ENCODE measurements around the gene NPTX1.

The NPTX1 gene

GRCh38 chr17:80424878-80425765 lies 51.3 kb downstream of the NPTX1 start:
- DNase-seq = no peak

DNA sequence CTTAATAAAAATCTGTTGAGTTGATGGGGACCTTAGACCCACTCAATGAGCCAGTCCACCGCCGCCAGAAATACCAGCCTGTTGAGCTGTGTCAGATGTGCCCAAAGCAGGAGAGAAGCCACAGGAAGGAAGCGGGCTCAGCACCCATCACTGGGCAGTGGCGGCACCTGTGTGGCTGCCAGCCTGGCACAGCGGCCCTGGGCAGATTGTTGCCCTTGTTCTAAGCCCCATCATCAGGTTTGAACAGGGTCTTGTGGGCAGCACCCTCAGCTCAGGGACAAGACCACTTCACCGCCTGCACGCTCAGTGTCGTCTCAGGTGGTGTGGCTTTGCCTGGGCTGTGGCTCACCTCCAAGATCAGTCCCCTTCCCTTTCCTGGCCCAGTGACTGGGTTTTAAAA lies 52.1 kb downstream of the NPTX1 start:
- no peak for DNase-seq

DNA sequence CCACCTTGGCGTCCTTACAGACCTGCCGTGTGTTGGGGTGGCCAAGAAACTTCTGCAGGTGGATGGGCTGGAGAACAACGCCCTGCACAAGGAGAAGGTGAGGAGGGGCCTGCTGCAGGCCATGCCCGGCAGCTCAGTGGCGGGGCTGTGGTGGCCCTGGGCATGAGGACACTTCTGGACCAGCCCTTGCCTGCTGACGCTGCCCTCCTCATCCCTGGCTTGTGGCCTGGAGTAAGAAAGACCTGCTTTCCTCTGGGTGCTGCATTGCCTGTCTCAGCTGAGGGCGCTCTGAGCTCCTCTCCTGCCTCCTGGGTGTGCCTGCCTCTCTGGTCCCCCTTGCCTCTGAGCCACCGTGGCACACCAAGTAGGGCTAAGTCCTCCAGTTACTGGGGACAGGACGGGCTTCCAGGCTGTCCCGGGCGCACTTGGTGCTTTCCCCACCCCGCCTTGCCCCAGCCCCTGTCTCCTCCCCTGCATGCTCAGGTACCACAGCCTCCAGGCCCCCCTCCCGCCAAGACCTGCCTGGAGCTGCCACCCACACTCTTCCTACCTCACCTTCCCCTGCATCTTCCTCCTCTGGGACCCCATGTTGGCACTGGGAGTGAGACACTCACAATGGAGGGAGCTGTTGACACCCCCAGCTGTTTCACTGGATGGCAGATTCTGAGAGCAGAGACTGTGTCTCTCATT lies 52.7 kb downstream of the NPTX1 start:
- no peak for DNase-seq

DNA sequence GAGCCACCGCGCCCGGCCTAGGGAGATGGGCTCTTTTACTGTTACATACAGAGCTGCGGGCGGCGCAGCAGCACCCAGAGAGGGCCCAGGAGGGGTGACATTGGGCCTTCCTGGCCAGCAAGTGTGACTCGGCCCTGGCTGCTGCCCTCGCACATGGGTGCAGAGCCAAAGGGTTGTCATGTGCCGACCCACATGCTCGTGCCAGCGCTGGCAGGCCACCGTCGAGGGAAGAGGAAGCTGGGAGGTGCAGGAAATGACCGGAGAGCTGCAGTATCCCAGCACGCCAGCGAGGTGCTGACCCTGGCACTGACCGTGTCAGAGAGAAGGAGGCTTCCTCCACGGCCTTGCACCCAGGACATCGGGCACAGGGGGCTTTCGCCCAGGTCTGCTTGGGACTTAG lies 53.4 kb downstream of the NPTX1 start:
- no peak for DNase-seq

DNA sequence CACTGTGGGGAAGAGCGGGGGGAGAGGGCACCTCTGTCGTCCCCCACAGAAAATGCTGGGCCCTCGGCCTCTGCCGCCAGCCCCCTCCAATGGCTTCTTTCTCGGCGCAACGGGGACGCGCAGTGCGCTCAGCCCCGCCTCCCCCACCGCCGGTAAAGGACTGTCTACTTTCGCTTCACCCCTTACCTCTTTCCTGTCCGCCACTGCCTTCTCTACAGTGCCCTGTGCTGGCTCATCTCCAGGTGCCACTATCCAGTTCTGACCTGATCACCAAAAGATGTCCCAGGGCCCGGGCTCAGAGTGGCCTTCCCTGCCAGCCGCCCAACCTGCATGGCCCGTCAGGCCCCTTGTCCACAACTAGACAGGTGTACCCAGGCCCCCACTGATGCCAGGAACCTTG lies 54.1 kb downstream of the NPTX1 start:
- no peak for DNase-seq

DNA sequence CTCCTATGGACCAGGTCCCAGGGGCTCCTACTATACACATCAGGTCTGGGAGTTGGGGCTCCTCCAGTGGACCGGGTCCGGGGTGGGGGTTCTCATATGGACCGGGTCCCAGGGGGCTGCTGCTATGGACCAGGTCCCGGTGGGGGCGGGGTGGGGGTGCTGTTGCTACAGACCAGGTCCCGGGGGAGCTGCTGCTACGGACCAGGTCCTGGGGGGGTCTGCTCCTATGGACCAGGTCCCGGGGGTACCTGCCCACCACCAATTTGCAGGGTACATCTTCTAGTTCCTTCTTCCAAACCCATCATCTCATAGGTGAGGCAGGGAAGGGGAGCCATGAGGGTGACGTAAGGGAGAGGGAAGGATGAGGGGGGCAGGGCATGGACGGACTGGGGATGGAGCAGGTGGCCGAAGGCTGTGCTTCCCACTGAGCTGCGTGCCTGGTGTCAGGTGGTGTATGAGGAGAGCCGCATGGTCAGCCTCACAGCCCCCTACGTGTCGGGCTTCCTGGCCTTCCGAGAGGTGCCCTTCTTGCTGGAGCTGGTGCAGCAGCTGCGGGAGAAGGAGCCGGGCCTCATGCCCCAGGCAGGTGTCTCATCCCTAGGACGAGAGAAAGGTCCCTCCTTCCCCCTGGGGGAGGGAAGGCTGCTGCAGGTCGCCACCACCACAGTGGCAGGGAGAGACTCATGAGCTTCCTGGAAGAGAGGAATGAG lies 54.9 kb downstream of the NPTX1 start:
- no peak for DNase-seq

DNA sequence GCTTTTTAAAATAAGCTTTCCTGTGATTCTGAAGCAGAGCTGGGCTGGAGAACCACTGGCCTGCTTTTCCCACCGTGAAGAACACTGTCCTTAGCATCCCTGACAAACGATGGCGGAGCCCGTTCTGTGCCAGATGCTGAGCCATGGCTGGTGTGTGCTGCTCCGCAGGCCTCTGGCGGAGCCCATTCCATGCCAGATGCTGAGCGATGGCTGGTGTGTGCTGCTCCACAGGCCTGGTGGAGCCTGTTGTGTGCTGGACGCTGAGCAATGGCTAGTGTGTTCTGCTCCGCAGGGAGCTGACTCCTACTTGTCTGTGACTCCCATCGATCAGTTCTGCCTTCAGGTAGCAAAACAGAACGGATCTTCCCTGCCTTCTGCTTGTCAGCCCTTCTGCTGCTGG lies 57.2 kb downstream of the NPTX1 start:
- no peak for DNase-seq

DNA sequence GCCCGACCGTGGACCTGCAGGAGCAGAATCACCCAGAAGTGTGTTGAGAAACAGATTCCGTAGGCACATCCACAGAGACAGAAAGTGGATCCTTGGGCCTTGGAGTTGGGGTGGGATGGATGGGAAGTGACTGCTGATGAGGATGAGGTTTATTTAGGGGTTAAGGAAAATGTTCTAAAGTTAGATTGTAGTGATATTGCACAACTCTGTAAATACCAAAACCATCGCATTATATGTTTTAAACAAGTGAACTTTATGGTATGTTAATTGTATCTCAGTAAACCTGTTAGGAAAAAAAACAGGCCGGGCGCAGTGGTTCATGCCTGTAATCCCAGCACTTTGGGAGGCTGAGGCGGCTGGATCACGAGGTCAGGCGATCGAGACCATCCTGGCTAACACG lies 57.8 kb downstream of the NPTX1 start:
- no peak for DNase-seq

All from effector CD4-positive, alpha-beta T cell (primary cell).